Measurements from ENCODE around the gene APBB1IP.
"Not testable (repeated sequence)": the region's sequence is repeated elsewhere in the genome, so short reads cannot be mapped to it uniquely, and the experiment has no call there.

Gene APBB1IP, protein sequence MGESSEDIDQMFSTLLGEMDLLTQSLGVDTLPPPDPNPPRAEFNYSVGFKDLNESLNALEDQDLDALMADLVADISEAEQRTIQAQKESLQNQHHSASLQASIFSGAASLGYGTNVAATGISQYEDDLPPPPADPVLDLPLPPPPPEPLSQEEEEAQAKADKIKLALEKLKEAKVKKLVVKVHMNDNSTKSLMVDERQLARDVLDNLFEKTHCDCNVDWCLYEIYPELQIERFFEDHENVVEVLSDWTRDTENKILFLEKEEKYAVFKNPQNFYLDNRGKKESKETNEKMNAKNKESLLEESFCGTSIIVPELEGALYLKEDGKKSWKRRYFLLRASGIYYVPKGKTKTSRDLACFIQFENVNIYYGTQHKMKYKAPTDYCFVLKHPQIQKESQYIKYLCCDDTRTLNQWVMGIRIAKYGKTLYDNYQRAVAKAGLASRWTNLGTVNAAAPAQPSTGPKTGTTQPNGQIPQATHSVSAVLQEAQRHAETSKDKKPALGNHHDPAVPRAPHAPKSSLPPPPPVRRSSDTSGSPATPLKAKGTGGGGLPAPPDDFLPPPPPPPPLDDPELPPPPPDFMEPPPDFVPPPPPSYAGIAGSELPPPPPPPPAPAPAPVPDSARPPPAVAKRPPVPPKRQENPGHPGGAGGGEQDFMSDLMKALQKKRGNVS

DNA sequence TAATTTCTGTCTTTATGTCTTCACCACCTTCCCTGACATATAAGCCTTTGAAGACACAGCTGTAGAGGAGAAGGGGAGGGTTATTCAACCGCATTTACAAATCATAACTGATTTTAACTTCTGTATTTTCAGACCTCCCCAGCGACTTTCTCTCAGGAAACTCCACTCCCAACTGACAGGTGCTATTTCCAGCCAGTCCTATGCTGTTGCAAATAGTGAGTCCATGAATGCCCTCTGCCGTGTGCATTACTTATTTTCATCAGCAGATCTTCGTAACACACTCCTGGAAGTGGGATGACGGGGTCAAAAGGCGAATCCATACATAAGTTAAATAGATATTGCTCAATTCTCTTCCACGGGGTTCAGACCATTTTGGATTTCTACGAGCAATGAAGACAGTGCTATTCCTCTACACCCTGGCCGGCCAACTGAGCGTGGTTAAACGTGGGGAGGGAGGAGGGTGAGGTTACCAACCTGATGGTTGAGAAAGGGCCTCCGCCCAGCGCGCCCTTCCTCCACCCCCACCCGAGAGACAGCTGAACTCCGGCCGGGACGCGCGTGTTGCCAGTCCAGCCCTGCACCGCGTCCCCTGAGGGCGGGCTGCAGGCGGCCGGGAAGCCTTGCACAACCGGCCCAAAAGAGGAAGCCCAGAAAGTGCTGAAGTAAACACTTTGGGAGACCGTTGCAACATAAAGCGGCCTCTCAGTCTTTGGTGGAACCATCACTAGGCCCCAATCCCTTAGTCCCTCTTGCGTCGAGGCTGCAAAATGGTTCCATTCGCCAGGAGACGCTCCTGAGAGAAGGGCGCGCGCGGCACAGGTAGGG lies at the start of gene APBB1IP:
Gene APBB1IP (plus strand): TSS at position 705 of the 825 bp plus-strand sequence. CDS start 53,986 bp downstream, outside the sequence.
- no peak for DNase-seq

DNA sequence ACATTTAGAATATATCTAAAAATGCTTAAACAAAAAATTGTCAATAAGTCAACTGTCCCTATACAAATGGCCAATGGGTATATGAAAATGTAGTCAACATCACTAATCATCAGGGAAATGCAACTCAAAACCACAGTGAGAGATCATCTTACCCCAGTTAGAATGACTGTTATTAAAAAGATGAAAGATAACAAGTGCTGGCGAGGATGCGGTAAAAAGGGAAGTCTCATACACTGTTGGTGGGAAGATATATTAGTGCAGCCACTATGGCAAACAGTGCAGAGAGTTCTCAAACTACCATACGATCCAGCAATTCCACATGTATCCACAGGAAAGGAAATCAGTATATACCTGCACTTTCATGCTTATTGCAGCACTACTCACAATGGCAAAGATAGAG lies 48.6 kb upstream of the APBB1IP start:
- no peak for DNase-seq

DNA sequence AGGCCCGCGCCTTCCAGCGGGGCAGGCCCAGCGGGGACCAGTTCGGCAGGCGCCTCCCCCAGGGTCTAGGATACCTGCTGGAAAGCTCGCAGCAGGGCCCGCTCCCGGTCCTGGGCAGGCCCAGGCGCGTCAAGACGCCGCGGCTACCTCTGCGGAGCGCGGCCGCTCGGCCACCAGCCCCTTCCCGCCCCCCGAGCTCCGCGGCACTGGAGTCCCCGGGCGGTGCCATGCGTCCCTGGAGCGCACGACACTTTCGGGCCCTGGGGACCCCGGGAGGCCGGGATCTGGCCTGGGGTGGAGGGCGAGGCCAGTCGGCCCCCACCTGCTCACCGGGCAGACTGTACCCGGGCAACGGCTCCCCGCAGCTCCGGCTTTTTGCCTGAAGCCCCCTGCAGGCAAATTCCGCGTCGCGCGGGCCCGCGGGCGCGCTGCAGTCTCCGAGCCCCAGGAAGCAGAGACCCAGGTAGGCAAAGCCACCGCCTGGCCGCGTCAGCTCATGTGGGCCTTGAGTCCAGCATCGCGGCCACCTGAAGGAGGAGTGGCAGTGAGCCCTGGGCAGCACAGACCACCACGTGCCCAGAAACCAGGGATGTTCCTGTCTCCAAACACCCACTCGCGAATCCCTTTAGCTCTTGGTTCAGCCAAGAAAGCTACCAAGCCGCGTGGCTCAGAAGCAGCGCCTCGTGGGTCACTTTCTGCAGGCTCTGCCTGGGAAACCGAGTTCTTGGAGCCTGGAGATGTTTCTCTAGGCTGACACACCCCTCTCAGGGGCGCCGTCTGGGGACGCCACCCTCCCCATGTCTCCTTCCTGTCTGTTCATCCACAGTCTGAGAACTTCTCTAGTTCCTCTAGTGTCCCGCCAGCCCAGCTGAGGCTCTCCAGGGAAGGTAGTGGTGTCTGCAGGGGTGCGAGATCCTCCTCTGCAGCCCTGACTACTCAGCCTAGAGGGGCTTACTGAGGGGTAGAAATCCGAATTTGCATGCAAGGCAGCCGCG lies 46.1 kb upstream of the APBB1IP start:
- no peak for DNase-seq

DNA sequence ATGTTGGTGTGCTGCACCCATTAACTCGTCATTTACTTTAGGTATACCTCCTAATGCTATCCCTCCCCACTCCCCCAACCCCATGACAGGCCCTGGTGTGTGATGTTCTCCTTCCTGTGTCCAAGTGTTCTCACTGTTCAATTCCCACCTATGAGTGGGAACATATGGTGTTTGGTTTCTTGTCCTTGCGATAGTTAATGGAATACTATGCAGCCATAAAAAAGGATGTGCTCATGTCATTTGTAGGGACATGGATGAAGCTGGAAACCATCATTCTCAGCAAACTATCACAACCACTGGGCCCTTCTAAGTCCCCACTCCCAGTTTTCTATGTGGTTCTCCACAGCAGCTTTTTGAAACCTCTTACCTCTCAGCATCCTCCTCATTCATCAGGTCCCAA lies 39.8 kb upstream of the APBB1IP start:
- DNase-seq: not testable (repeated sequence)

DNA sequence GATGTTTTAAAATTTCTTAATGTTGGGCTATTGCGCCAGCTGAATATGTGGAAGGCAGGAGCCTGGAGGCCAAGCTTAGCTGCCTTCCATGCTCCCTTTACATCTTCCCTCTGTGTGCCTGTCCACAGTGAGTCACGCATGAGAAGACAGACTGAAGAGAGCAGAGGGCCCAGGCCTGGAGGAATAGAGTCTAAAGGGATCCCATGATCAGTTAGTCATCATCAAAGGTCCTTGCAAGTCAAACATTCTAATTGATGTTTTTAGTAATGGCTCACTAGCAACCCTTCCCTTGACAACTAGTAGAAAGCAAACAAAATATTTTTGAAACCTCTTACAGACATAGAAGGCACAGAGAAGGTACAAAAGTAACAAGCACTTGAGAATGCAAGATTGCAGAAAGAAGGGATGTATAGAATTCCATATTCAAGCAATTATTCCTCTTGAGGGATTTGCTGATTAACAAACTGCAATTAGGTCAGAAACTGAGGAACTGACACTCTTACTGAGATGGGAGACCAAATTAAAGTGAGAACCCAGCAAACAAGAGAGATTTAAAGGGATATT lies 30.7 kb upstream of the APBB1IP start:
- DNase-seq: no peak

DNA sequence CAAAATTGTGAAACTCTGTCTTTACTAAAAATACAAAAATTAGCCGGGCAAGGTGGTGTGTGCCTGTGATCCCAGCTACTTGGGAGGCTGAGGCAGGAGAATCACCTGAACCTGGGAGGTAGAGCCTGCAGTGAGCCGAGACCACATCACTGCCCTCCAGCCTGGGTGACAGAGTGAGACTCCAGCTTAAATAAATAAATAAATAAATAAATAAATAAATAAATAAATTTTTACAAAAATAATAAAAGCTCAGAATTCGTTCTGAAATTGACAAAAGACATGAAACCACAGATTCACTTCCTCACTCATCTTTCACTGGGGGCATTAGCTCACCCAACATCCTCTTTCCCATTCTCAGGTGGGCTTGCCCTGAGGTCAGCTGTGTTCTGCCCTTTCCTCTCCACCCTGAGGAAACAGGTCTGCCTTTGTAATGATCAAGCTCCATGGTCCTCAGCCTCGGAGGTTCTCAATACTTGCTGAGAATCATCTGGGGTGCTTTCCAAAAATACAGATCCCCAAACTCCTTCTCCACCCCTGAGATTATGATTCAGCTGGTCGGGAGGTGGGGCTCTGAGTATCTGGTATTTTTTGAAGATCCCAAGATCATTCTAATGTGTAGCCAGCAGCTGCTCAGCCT lies 29.2 kb upstream of the APBB1IP start:
- no peak for DNase-seq

DNA sequence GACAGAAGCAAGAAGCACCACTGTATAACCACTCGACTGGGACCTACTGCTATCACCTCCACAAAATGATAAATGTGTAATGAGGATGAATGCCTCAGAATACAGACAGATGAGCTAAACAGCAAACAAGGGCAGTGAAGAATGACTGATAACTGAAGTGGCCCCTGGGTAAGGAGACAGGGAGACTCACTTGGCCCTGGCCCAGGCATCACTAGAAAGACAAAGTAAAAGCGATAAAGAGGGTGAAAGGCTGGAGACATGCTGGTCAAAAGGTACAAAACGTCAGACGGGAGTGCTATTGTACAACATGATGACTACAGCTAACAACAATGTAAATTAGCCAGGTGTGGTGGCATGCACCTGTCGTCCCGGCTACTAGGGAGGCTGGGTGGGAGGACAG lies 27.8 kb upstream of the APBB1IP start:
- DNase-seq: no peak

DNA sequence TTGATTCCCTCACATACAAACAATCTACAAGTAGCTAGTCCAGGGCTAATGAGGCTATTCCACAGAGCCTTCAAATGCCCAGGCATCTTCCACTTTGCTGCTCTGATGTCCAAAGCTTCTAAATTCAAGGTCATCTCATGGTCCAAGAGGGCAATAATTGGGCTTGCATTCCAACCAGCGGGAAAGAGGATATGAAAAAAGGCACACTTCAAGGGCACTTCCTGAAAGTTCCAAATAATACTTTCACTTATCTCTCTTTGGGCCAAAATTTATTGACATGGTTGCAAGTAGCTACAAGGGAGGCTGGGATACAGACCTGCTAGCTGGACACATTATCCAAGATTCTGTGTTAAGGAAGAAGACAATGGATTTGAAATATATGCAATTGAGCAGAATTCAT lies 25.2 kb upstream of the APBB1IP start:
- no peak for DNase-seq

DNA sequence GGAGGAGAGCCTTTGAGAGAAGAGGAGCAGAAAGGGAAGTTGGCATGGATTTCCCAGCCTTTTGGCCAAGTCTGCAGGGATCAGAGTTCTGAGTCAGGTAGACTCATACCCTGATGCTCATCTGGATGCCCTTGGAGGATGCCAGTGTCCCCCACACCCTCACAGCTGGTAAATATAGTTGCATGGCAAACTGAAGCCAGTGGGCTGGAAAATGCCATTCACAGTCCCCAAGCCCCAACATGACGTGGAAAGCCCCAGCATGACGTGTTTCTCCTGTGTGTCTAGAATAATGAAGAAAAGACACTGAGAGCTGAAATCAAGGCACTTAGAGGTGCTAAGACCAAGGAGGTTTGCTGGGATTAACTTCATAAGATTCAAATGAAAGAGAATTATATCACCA lies 24.8 kb upstream of the APBB1IP start:
- DNase-seq: no peak

DNA sequence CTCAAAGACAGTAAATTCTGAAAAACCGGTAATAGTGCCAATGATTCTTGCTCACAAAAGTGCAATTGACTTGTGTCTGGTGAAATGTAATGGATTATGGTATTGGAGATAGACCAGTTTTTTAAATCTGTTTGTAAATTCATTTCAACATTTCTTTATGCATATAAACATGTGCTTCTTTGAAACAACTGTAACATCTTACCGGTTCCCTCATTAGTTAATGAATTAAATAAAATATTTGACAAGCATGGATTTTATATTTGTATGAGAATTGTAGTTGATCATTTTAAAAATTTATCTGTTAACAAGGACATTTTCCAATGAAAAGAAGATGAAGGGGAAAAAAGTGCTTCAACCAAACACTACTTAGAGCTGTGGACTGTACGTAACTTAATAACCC lies 21.0 kb upstream of the APBB1IP start:
- no peak for DNase-seq

DNA sequence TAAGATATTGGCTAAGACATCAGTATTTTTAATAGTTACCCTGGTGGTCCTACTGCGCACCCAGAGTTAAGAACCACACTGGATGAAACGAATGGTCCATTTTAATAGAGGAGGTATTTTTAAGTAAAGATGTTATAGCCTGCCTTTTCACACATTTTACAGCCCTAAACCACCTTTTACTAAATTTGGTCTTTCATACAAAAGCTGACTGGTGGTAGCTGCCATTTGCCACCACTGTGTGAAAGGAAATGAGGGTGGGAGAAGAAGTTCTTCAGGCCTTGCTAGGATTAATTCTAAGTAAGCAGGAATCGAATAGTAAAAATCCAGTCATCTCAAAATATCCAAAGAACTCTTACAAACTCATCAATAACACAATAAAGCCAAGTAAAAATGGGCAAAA lies 15.2 kb upstream of the APBB1IP start:
- DNase-seq: no peak

DNA sequence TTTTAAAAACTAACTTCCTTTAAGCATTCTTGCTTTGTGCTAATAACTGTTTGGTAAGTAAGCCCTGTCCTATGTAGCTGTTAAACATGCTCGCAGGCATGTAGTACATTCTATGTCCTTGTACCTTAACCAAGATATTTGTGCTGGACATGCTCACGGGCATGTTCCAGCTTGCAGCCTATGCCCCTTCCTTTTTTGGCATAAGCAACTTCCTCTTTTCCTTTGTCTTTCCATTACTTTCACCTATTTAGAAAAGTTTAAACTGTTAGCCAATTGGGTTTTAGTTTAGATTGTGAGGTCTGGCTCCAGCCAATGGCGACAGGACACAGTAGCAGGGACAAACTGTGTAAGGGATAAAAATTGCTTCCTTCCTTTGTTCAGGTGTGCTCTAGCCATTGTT lies 14.4 kb upstream of the APBB1IP start:
- DNase-seq: no peak

DNA sequence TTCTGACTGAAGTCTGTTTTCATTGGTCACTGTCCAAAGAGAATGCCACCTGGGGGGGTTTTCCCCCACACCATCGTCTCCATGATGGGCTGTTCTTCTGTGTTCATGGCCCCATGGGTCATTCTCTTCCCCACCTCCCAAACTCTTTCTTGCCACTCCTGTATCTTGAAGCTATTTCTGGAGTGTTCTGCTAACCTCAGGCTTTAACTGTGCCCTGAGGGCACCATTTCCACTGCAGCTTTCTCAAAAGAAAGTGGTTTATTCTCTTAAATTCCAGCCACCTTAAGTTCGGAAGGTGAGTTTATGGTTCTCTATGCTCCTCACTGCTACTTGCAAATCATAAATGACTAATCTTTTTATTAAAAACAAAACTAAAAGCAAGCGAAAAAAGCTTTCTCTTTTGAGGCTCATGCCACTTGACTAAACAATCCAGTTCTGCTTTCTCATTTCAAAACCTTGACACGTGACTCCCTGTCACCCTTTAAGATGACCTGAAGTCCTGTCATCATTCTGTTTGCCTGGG lies 7.4 kb upstream of the APBB1IP start:
- DNase-seq: no peak

DNA sequence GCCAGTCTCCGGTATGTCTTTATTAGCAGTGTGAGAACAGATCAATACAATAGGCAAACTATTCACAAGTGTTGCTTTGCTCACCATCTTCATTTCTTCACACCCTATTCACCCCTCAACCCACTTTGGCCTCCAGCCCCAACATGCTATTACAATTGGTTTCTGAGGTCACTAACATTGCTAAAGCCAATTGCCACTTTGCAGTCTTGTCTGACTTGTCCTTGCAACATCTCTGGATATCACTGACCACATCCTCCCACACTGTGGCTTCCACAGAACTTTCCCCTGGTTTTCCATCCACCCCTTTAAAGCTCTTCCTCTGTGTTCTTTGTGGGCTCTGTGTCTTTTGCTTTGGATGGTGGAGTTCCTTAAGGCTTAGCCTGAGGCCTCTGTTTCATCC lies 5.2 kb upstream of the APBB1IP start:
- DNase-seq: no peak

DNA sequence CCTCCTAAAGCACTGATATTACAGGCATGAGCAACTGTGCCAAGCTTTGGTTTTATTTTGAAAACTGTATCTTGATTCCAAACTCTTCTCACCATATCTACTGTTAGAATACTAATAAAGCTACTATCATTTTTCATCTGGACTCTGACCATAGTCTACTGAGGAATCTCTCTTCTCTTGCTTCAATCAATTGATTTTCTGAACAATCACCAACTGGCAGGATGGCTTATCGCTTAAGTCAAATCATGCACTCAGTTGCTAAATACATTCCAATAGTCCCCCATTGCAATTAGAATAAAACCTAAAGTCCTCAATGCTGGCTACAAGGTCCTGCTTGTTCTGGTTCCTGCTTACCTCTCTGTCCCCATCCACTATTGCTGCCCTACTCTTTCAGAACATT lies 2.3 kb upstream of the APBB1IP start:
- no peak for DNase-seq

DNA sequence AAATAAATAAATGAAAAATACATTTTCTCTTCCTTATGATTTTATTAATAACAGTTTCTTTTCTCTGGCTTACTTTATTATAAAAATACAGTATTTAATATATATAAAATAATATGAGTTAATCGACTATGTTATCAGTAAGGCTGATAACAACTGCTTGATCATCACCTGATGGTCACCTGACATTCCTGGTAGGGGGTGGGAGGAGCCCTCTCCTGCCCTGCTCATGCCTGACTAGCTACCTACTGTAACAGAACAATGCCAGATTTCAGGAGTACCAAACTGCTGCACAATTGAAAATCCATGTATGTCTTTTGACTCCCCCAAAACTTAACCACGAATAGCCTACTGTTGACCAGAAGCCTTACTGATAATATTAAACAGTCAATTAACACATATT lies 1.3 kb upstream of the APBB1IP start:
- no peak for DNase-seq

DNA sequence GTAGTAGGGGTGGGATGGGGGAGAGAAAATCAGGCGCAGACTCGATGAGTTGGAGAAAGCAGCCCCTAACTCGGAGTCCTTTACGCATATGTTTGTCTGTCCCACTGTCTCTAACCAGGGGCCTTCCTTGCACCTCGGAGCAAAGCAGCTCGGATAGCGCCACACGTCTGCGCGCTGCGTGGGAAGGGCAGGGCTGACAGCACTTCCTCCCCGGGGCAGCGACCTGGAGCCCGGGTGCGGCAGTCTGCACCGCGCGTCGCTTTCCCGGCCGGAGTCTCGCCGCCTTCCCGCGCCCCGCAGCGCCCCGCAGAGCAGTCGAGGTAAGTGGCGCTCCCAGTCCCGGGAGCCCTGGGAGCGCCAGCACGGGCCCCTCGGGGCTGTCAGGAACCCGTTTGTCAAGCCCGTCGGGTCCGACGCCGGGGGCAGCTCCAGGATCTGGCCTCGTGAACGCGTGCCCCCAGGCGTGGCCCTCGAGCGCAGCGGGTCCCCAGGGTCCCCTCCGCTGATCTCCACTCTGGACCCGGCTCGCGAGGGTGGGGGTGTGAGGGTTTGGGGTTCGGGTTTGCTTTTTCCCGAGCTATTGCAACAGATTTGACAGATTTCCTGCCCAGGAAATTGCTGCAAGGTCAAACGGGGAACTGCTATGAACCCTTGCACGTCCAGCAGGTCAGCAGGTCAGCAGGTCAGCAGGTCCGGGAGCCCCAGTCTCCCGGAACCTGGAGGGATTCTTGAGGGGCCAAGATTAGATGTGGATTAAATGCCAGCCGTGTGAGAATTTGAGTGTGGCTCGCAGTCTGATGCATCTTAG lies 597 bp downstream of the APBB1IP start:
- DNase-seq: no peak

DNA sequence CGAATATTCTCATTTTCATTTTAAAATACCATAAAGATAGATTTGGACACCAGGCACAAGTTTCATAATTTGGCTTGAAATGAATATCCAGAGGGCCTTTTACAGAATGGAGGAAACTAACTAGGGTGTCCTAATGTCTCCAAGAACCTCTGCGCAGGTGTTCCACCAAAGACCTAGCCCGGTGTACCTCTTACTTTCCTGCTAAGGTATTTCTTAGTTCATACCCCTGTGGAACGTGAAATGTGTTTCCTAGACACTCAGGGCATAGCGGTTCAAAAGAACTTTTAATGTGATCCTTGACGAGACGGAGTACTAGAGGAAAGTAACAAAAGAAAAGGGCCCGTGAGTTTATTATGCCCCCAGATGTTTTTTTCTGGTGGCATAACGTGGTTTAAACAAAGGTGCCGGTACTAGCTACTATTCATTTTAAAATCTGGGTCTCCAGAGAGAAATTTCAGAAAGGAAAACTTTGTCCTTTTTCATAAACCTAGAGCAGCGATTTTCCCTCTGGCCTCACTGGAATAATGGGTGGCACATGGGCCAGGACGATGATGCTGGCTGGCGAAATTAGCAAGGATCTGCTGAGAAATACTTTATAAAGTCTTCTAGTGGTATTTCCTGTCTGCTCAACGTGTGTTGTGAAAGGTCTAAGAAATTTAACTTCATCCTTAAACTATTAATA lies 1.4 kb downstream of the APBB1IP start:
- DNase-seq: no peak

DNA sequence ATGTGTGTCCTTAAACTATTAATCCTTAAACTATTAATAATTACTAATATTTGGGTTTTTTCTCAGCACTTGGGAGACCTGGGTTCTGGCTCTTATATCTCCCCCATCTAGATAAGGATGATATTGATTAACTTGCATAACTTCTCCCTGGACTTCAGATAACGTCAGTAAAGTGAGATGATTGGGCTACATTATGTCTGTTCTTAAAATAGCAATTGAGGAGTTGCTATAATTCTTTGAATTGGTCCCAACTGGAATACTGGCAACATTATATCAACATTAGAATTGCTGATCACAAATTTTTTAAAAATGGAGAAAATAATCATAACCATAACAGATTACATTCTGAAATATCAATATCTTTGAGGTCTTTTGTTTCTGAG lies 1.9 kb downstream of the APBB1IP start:
- no peak for DNase-seq

Measured in NCI-H510A (cell line).